Spleen (tissue), 13 donors: ENCODE results near the gene GZMH. TPM values are rescaled to one million over a fixed set of nuclear protein-coding genes. Genes with fewer than 3 reads are reported as not detected.
A peak's percentile ranks its signal among the peaks of the same experiment; 100 is the strongest.
"Not testable (repeated sequence)": the region's sequence is repeated elsewhere in the genome, so short reads cannot be mapped to it uniquely, and the experiment has no call there.

Experiments used
- DNase-seq: peaks from one replicate; pipeline ENCODE4 v3.0.0-alpha.2; 2020
- H3K27ac ChIP-seq, 8 donors: fragments of 200-600 bp; sonication (generic) in 7 of 8; 1 replicate in 4 of 8; 2 replicates in 4 of 8; pipeline versions ENCODE4 v1.5.0 to v1.8.0; 2016 to 2021; ENCODE audit warnings: inconsistent platforms in 4 of 8, mild to moderate bottlenecking in 4 of 8, moderate library complexity in 1 of 8
- H3K27me3 ChIP-seq, 7 donors: fragments of 200-600 bp; sonication (generic) in 6 of 7; replicated peaks in 1 of 7; 1 replicate in 4 of 7; 2 replicates in 3 of 7; pipeline versions ENCODE4 v1.5.0 to v1.8.0; 2016 to 2021; ENCODE audit warnings: inconsistent platforms in 3 of 7, mild to moderate bottlenecking in 1 of 7
- H3K36me3 ChIP-seq, 6 donors: fragments of 200-600 bp; sonication (generic) in 5 of 6; 1 replicate in 4 of 6; 2 replicates in 2 of 6; pipeline versions ENCODE4 v1.5.0 to v1.8.0; 2016 to 2021; ENCODE audit warnings: inconsistent platforms in 2 of 6
- H3K4me1 ChIP-seq, 6 donors: fragments of 200-600 bp; sonication (generic) in 5 of 6; 1 replicate in 3 of 6; 2 replicates in 3 of 6; pipeline versions ENCODE4 v1.5.0 to v1.8.0; 2016 to 2021; ENCODE audit warnings: inconsistent platforms in 3 of 6
- H3K4me3 ChIP-seq, 8 donors: fragments of 200-600 bp; sonication (generic) in 7 of 8; 1 replicate in 4 of 8; 2 replicates in 4 of 8; pipeline versions ENCODE4 v1.5.0 to v1.8.0; 2016 to 2021; ENCODE audit warnings: inconsistent platforms in 4 of 8, mild to moderate bottlenecking in 4 of 8, moderate library complexity in 2 of 8
- H3K9me3 ChIP-seq, 8 donors: fragments of 200-600 bp; sonication (generic) in 7 of 8; 1 replicate in 4 of 8; 2 replicates in 4 of 8; pipeline versions ENCODE4 v1.5.0 to v1.8.0; 2016 to 2021; ENCODE audit warnings: inconsistent platforms in 4 of 8
- CTCF ChIP-seq, 11 experiments: fragments of 200-600 bp in 7 of 11; fragments of 450-650 bp in 4 of 11; sonication (generic) in 4 of 11; IDR thresholded peaks in 8 of 11; conservative IDR thresholded peaks in 3 of 11; 1 replicate in 7 of 11; 2 replicates in 4 of 11; pipeline versions ENCODE4 v1.4.0 to v1.8.0; 2016 to 2021; ENCODE audit warnings: antibody characterized with exemption in 11 of 11, inconsistent platforms in 4 of 11, mild to moderate bottlenecking in 1 of 11
- POLR2A ChIP-seq, 3 donors: fragments of 450-650 bp; IDR thresholded peaks; one replicate each; pipeline ENCODE4 v1.5.1; 2017; ENCODE audit warnings: antibody characterized with exemption in 3 of 3, mild to moderate bottlenecking in 1 of 3
- POLR2AphosphoS5 ChIP-seq, 3 donors: sonication (generic); formaldehyde crosslinking; IDR thresholded peaks; one replicate each; pipeline ENCODE4 v1.5.1; 2017; ENCODE audit warnings: antibody characterized with exemption in 3 of 3
- WGBS, 5 donors: extraction: QIAGEN DNeasy Blood & Tissue Kit in 3 of 5; methylation state at CpG; one replicate each; pipeline versions ENCODE4 v1.1.5 to v1.1.7; 2013 to 2018; 5-methylcytosine and 5-hydroxymethylcytosine counted together
- intact Hi-C: fragments of 100-400 bp; cut with DNase I; formaldehyde crosslinking; loops from one replicate; pipeline ENCODE4 v1.15.0; 2023; ENCODE audit warnings: low total_unique reads
- long read RNA-seq, 2 donors: transcript quantifications; one replicate each; lab custom pipeline, GENCODE V29; 2026
- polyA plus RNA-seq, 3 donors: library from polyadenylated mRNA; stranded (reverse); fragments of 200-250 nt; gene quantifications; one replicate each; pipeline ENCODE4 v1.2.1, GENCODE V29; 2013
- total RNA-seq, 7 donors: library from RNA; depleted of rRNA in 3 of 7; stranded (reverse); fragments of >200 nt in 3 of 7; fragmentation: NEBNext Ultra II Directional in 4 of 7; extraction: Animal tissue kit (Norgen Biotek cat#: 25700) in 4 of 7; gene quantifications; one replicate each; pipeline versions ENCODE4 v1.1.0 to v1.2.1, GENCODE V29; 2016 to 2021
- donor health status: healthy with polysubstance abuse.
- donor health status: DM: no; HTN: no; CAD: no; lungs with moderate emphysema.
- donor health status: DM: no; HTN: no; CAD: no.
- donor health status: Bipolar disorder and iron deficiency.
- donor health status: healthy.
- donor health status: DM: no; HTN: no; CAD: no.
- donor health status: DM: yes; HTN: yes; CAD: no.

The GZMH gene, protein sequence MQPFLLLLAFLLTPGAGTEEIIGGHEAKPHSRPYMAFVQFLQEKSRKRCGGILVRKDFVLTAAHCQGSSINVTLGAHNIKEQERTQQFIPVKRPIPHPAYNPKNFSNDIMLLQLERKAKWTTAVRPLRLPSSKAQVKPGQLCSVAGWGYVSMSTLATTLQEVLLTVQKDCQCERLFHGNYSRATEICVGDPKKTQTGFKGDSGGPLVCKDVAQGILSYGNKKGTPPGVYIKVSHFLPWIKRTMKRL
- total RNA-seq (10 to 100 TPM in 5 of 7 donors, 1 to 10 TPM in 2; 4.7 to 29.4 (median 11.6) TPM), polyA plus RNA-seq (1 to 10 TPM; 2.8 to 8.5 (median 3.3) TPM)
- long read RNA-seq, donor 1 = 0 reads
- long read RNA-seq, donor 2 = 0 reads

- H3K4me1 ChIP-seq = peaks cover 0 to 41% (median 31%) of the 10 kb centered on the region in 6 donors
- DNase-seq = no peak
- peak within 1 kb of the TSS in 5 of 8 donors; percentile 44 to 77 (median 61) for H3K27ac ChIP-seq
- no peaks in the 10 kb centered on the region for H3K9me3 ChIP-seq
- intact Hi-C loops = loop anchor here (5.0 kb wide), 1 partner anchor 73 kb away; no protein-coding TSS in a partner anchor
- H3K36me3 ChIP-seq = no peaks in the 10 kb centered on the region
- H3K27me3 ChIP-seq = no peaks in the 10 kb centered on the region
- WGBS, 5 donors = 60 to 85% (median 79%) methylated on average over 2 of the region's 2 CpGs
- peak within 1 kb of the TSS in 1 of 8 donors; percentile 34 for H3K4me3 ChIP-seq
- TF ChIP-seq POLR2AphosphoS5 (IDR thresholded peaks at IDR 0.05) = peak in 1 of 3 donors; percentile 14
- no peak for TF ChIP-seq POLR2A (IDR thresholded peaks at IDR 0.05)
Measured at GRCh38 chr14:24609655-24610344, at the start of gene GZMH. Gene GZMH, minus strand, starts transcription at chr14:24609685. Its CDS starts 72 bp downstream, at chr14:24609613.

DNA sequence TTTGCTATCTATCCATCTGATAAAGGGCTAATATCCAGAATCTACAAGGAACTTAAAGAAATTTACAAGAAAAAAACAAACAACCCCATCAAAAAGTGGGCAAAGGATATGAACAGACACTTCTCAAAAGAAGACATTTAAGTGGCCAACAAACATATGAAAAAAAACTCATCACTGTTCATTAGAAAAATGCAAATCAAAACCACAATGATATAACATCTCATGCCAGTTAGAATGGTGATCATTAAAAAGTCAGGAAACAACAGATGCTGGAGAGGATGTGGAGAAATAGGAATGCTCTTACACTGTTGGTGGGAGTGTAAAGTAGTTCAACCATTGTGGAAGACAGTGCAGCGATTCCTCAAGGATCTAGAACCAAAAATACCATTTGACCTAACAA, 38.9 kb upstream of the GZMH start:
- H3K4me3 ChIP-seq, intact Hi-C loops, H3K27ac ChIP-seq, H3K27me3 ChIP-seq, H3K36me3 ChIP-seq, H3K4me1 ChIP-seq, DNase-seq: not testable (repeated sequence)
- peaks cover 0 to 34% (median 16%) of the 10 kb centered on the region in 8 donors for H3K9me3 ChIP-seq
- 65 to 84% (median 68%) methylated on average over 1 of the region's 1 CpG for WGBS, 5 donors

- no peak for TF ChIP-seq POLR2AphosphoS5 (IDR thresholded peaks at IDR 0.05)
- TF ChIP-seq CTCF (IDR thresholded peaks at IDR 0.05 in 8 of 11, conservative IDR thresholded peaks at IDR 0.05 in 3 of 11) = no peak
- TF ChIP-seq POLR2A (IDR thresholded peaks at IDR 0.05) = no peak
- Histone ChIP-seq H3K4me3 (no peak overlapping the region), H3K4me1 (no peaks in the 10 kb centered on the region), H3K27ac (no peak overlapping the region), H3K36me3 (no peaks in the 10 kb centered on the region), H3K9me3 (no peaks in the 10 kb centered on the region), H3K27me3 (no peaks in the 10 kb centered on the region)
- no peak for DNase-seq
- intact Hi-C loops = no loop called here
- 51 to 85% (median 74%) methylated on average over 3 of the region's 3 CpGs for WGBS, 5 donors
Measured at GRCh38 chr14:24639905-24640304, 30.4 kb upstream of the GZMH start.

DNA sequence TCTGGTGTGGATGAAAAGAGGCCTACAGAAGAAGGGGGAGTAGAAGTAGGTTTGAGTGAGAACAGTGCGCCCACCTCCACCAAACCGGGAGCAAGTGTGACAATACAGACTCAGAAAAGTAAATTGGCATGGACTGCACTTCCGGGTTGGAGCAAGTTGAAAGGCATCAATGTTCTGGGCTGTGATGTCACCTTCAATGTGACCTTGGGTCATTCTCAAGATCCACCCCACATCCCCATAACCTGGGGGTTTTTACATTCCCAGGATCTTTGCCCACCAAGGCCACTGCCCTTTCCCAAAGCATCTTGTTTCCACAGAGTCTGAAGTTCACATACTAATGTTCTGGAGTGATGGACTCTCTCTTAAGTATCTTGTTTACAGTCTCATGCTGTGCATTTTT, 29.8 kb upstream of the GZMH start:
- DNase-seq = no peak
- TF ChIP-seq POLR2A (IDR thresholded peaks at IDR 0.05) (no peak), CTCF (IDR thresholded peaks at IDR 0.05 in 8 of 11, conservative IDR thresholded peaks at IDR 0.05 in 3 of 11) (no peak), POLR2AphosphoS5 (IDR thresholded peaks at IDR 0.05) (no peak)
- no peaks in the 10 kb centered on the region for H3K9me3 ChIP-seq
- intact Hi-C loops = no loop called here
- no peak overlapping the region for H3K4me3 ChIP-seq
- H3K4me1 ChIP-seq = no peaks in the 10 kb centered on the region
- H3K36me3 ChIP-seq = no peaks in the 10 kb centered on the region
- no peak overlapping the region for H3K27ac ChIP-seq
- WGBS, 5 donors = 84 to 95% (median 93%) methylated on average over 3 of the region's 3 CpGs
- no peaks in the 10 kb centered on the region for H3K27me3 ChIP-seq

DNA sequence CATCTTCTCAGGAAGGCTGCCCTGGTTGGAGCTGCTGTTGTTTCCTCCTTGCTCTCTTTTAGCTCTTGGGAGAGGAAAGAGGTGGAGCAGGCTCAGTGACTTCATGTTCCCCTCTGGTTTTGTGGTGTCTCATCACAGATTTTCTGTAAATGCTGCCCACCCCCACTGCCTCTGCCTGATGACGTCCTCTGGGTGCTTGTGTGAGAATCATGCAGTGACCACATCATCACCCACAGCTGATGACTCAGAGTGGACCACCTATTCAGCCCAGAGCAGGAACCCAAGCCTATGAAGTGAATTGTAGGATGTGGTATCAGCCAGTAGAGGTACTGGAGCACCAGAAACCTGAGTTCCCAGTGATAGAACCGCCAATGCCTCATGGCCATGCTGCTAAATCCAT, 24.7 kb upstream of the GZMH start, which contains the start of gene GZMB:
Gene GZMB (minus strand): TSS at position 33 of the 400 bp plus-strand sequence. CDS start 30 bp downstream, at position 3.
- intact Hi-C loops = no loop called here
- Histone ChIP-seq H3K4me3 (peak within 1 kb of the TSS in 4 of 8 donors; percentile 8 to 50 (median 13)), H3K4me1 (no peaks in the 10 kb centered on the region), H3K27ac (peak within 1 kb of the TSS in 3 of 8 donors; percentile 43 to 78 (median 59)), H3K36me3 (no peaks in the 10 kb centered on the region), H3K9me3 (no peaks in the 10 kb centered on the region), H3K27me3 (no peaks in the 10 kb centered on the region)
- 34 to 100% (median 60%) methylated on average over 1 to 2 of the region's 2 CpGs for WGBS, 5 donors
- TF ChIP-seq CTCF (IDR thresholded peaks at IDR 0.05 in 8 of 11, conservative IDR thresholded peaks at IDR 0.05 in 3 of 11) (peak in 1 of 11 experiments; percentile 24), POLR2A (IDR thresholded peaks at IDR 0.05) (no peak), POLR2AphosphoS5 (IDR thresholded peaks at IDR 0.05) (peak in 1 of 3 donors; percentile 54)
- no peak for DNase-seq
